Gastroesophageal sphincter (tissue), 3 donors: ENCODE measurements around the gene TPI1.

Source experiments
- CTCF ChIP-seq, 4 experiments: fragments of 200-600 bp in 2 of 4; fragments of 450-650 bp in 2 of 4; sonication (generic) in 1 of 4; IDR thresholded peaks; one replicate each; pipeline ENCODE4 v1.5.1; 2017 to 2019; ENCODE audit warnings: antibody characterized with exemption in 4 of 4, mild to moderate bottlenecking in 2 of 4, moderate library complexity in 2 of 4
- POLR2AphosphoS5 ChIP-seq: sonication (generic); formaldehyde crosslinking; IDR thresholded peaks from one replicate; pipeline ENCODE4 v1.6.1; 2017; ENCODE audit warnings: antibody characterized with exemption

DNA sequence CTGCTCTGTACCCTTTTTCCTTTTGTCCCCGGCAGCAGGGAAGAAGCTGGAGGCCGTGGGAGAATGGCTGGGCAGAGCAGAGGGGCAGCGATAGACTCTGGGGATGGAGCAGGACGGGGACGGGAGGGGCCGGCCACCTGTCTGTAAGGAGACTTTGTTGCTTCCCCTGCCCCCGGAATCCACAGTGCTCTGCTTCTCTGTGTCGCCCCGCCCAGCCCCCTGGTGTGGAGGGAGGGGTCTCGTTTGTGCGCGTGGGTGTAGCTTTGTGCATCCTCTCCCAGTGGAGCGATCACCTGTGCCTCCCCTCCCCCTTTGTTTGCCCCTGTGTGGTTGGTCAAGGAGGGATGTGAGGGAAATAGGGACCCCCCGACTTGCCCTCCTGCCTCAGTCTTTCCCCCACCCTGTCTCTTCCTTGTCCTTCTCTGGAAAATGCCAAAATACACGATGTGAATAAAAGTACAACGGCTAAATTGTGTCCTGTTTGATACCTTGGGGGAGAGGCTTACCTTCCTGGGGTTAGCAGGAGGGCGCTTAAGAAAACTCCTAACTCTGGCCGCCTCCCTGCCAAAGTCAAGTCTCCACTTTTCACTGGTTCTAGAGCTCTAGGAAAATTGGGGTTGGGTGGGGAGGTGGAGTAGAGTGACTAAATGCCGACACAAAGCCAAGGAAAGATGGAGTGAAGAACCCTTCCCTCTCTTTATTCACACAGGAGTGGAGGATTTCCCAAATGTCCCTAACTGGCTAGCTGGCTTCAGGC, 990 bp upstream of the TPI1 start:
- no peak for TF ChIP-seq CTCF (IDR thresholded peaks at IDR 0.05)
- TF ChIP-seq POLR2AphosphoS5, result no peak
